B cell (primary cell): ENCODE results near the gene ISLR2. TPM values are rescaled to one million over a fixed set of nuclear protein-coding genes. Genes with fewer than 3 reads are reported as not detected.
A peak's percentile ranks its signal among the peaks of the same experiment; 100 is the strongest.

Experiments
- ATAC-seq: fragments of 200-7000 bp; cut with Tn5 transposase; one replicate; pipeline ENCODE4 v1.10.0; 2021; ENCODE audit warnings: low read depth, mild to moderate bottlenecking, moderate number of reproducible peaks, moderate library complexity
- CTCF ChIA-PET: fragments of 350-600 bp; sonication (Branson Sonifier 250); formaldehyde crosslinking; loops from one replicate; lab custom pipeline; 2021; ENCODE audit warnings: antibody characterized with exemption, inconsistent platforms; lab: Charles Lee
- POLR2A ChIA-PET: fragments of 350-600 bp; sonication (Branson Sonifier 250); formaldehyde crosslinking; loops from one replicate; lab custom pipeline; 2021; ENCODE audit warnings: antibody characterized with exemption; lab: Charles Lee
- DNase-seq: peaks from one replicate; pipeline ENCODE4 v3.0.0; 2013
- H2AFZ ChIP-seq: 2 replicates; pipeline ENCODE4 v1.6.1; 2012; ENCODE audit warnings: mild to moderate bottlenecking, low read depth, low read length; ENCODE audit not compliant: insufficient read depth, poor library complexity, severe bottlenecking
- H3K27ac ChIP-seq, 2 donors: 1 replicate in 1 of 2; 2 replicates in 1 of 2; pipeline ENCODE4 v1.5.1; 2012 to 2013; ENCODE audit warnings: low read length in 2 of 2, mild to moderate bottlenecking in 2 of 2, moderate library complexity in 1 of 2
- H3K27me3 ChIP-seq, 4 experiments: fragments of 200-600 bp in 1 of 4; sonication (generic) in 1 of 4; replicated peaks in 1 of 4; 1 replicate in 2 of 4; 2 replicates in 2 of 4; pipeline versions ENCODE4 v1.6.1 to v1.7.0; 2013 to 2016; ENCODE audit warnings: low read length in 3 of 4, mild to moderate bottlenecking in 2 of 4, mixed read lengths in 1 of 4, moderate library complexity in 1 of 4; ENCODE audit not compliant: insufficient read depth in 4 of 4, control insufficient read depth in 3 of 4; ENCODE audit errors: control extremely low read depth in 1 of 4
- H3K36me3 ChIP-seq, 2 experiments: replicated peaks in 1 of 2; 1 replicate in 1 of 2; 2 replicates in 1 of 2; pipeline versions ENCODE4 v1.6.1 to v1.7.1; 2013; ENCODE audit warnings: low read length in 1 of 2; ENCODE audit not compliant: insufficient read depth in 2 of 2, control insufficient read depth in 1 of 2; ENCODE audit errors: control extremely low read depth in 1 of 2, extremely low read depth in 1 of 2
- H3K4me1 ChIP-seq, 2 donors: fragments of 200-600 bp in 1 of 2; sonication (generic) in 1 of 2; 1 replicate in 1 of 2; 2 replicates in 1 of 2; pipeline versions ENCODE4 v1.5.1 to v1.6.1; 2013 to 2017; ENCODE audit warnings: low read length in 2 of 2; ENCODE audit not compliant: control insufficient read depth in 2 of 2, insufficient read depth in 2 of 2
- H3K4me2 ChIP-seq: replicated peaks from 2 replicates; pipeline ENCODE3; 2012; ENCODE audit warnings: mild to moderate bottlenecking, low read depth, low read length; ENCODE audit not compliant: poor library complexity, severe bottlenecking
- H3K4me3 ChIP-seq, 5 experiments: fragments of 200-600 bp in 1 of 5; sonication (generic) in 1 of 5; 1 replicate in 3 of 5; 2 replicates in 2 of 5; pipeline versions ENCODE4 v1.5.1 to v1.7.0; 2011 to 2016; ENCODE audit warnings: low read length in 4 of 5, mild to moderate bottlenecking in 4 of 5, low read depth in 2 of 5, control low read depth in 1 of 5, moderate library complexity in 1 of 5; ENCODE audit not compliant: insufficient read depth in 1 of 5; ENCODE audit errors: control extremely low read depth in 1 of 5, extremely low read depth in 1 of 5
- H3K79me2 ChIP-seq: fragments of 200-600 bp; sonication (generic); one replicate; pipeline ENCODE4 v1.6.0; 2016; ENCODE audit warnings: low read length; ENCODE audit not compliant: control insufficient read depth, insufficient read depth
- H3K9ac ChIP-seq: fragments of 200-600 bp; sonication (generic); 2 replicates; pipeline ENCODE4 v1.6.1; 2017; ENCODE audit warnings: mild to moderate bottlenecking, low read length, moderate library complexity
- H3K9me3 ChIP-seq, 3 donors: one replicate each; pipeline versions ENCODE4 v1.6.1 to v1.7.1; 2013; ENCODE audit warnings: low read length in 2 of 3; ENCODE audit not compliant: control insufficient read depth in 2 of 3, insufficient read depth in 1 of 3; ENCODE audit errors: control extremely low read depth in 1 of 3
- H4K20me1 ChIP-seq: 2 replicates; pipeline ENCODE4 v1.6.0; 2012; ENCODE audit warnings: mild to moderate bottlenecking, low read length; ENCODE audit not compliant: insufficient read depth, control insufficient read depth, poor library complexity, severe bottlenecking
- H3K27ac Mint-ChIP-seq: one replicate; pipeline ENCODE4 v1.8.0; 2021; ENCODE audit warnings: mixed read lengths
- H3K27me3 Mint-ChIP-seq: one replicate; pipeline ENCODE4 v1.8.0; 2021; ENCODE audit warnings: mixed read lengths
- H3K4me1 Mint-ChIP-seq: one replicate; pipeline ENCODE4 v1.8.0; 2021; ENCODE audit warnings: mixed read lengths
- H3K4me3 Mint-ChIP-seq: one replicate; pipeline ENCODE4 v1.8.0; 2021; ENCODE audit warnings: mixed read lengths
- H3K9me3 Mint-ChIP-seq: one replicate; pipeline ENCODE4 v1.8.0; 2022; ENCODE audit warnings: mixed read lengths; ENCODE audit not compliant: insufficient read depth
- CTCF ChIP-seq: fragments of 200-600 bp; IDR thresholded peaks from one replicate; pipeline ENCODE4 v1.8.0; 2022; ENCODE audit warnings: antibody characterized with exemption, mild to moderate bottlenecking
- EZH2 ChIP-seq: IDR thresholded peaks from 2 replicates; pipeline ENCODE4 v1.6.1; 2012; ENCODE audit warnings: borderline replicate concordance, low read depth, mild to moderate bottlenecking, moderate library complexity, low read length; ENCODE audit not compliant: insufficient read depth, poor library complexity, severe bottlenecking
- WGBS: methylation state at CpG from one replicate; pipeline ENCODE4 v1.1.5; 2013; ENCODE audit warnings: missing lambda C conversion rate; ENCODE audit not compliant: insufficient coverage; 5-methylcytosine and 5-hydroxymethylcytosine counted together
- intact Hi-C: fragments of 100-400 bp; cut with micrococcal nuclease; formaldehyde crosslinking; loops from one replicate; pipeline ENCODE4 v1.10.0; 2022
- polyA plus RNA-seq: library from polyadenylated mRNA; depleted of rRNA; stranded (reverse); fragments of >200 nt; gene quantifications from 2 replicates; pipeline ENCODE4 v1.2.3, GENCODE V29; 2012
- total RNA-seq, 2 donors: library from RNA; stranded (reverse); fragments of 120-200 nt in 1 of 2; gene quantifications; 1 replicate in 1 of 2; 2 replicates in 1 of 2; pipeline versions ENCODE4 v1.2.3 to v1.2.4, GENCODE V29; 2013 to 2022

The ISLR2 gene
- total and polyA plus RNA-seq, 2 donors (not counting 1 experiment from before 2014, with no cell fraction given) = not detected

GRCh38 chr15:74122403-74123130, 7.8 kb upstream of the ISLR2 start:
- no peaks in the 10 kb centered on the region for H4K20me1 ChIP-seq
- H3K27ac Mint-ChIP-seq = peak overlapping the region; percentile 84

More at GRCh38 chr15:74122403-74123130, 7.8 kb upstream of the ISLR2 start:
- Histone ChIP-seq H3K27me3 (peaks cover 0 to 11% (median 0%) of the 10 kb centered on the region in 4 experiments), H2AFZ (peak overlapping the region; percentile 40), H3K4me3 (peak overlapping the region in 2 of 5 experiments; percentile 9 to 38), H3K79me2 (no peaks in the 10 kb centered on the region), H3K9me3 (peaks cover 0 to 6% (median 0%) of the 10 kb centered on the region in 3 donors), H3K9ac (peak overlapping the region; percentile 37), H3K4me2 (peak overlapping the region; percentile 73), H3K36me3 (no peaks in the 10 kb centered on the region), H3K27ac (peak overlapping the region; percentile 26 to 61), H3K4me1 (peaks cover 46 to 49% of the 10 kb centered on the region in 2 donors)
- WGBS = 0% methylated on average over 2 of the region's 5 CpGs
- ChIA-PET CTCF (interaction anchor here (0.7 to 1.7 kb wide), 5 partner anchors 12 to 585 kb away, joined by 3 to 6 read pairs (median 4); partner anchors contain the start of gene PML), POLR2A (no interaction called here)
- Mint-ChIP-seq H3K4me1 (peaks cover 45% of the 10 kb centered on the region), H3K9me3 (peaks cover 3% of the 10 kb centered on the region), H3K4me3 (peak overlapping the region; percentile 67), H3K27me3 (peaks cover 4% of the 10 kb centered on the region)
- intact Hi-C loops = no loop called here
- DNase-seq = peak; percentile 69
- ATAC-seq = peak; percentile 68
- TF ChIP-seq CTCF (no peak), EZH2 (no peak)
